HCT116 (cell line): ENCODE data around the gene THADA. TPM values are rescaled to one million over a fixed set of nuclear protein-coding genes. Genes with fewer than 3 reads are reported as not detected.
A peak's percentile ranks its signal among the peaks of the same experiment; 100 is the strongest.

Experiments used
- ATAC-seq: fragments of 200-7000 bp; cut with Tn5 transposase; 2 replicates; pipeline ENCODE4 v1.9.1; 2020; ENCODE audit warnings: mild to moderate bottlenecking, moderate library complexity
- BruUV-seq: library from RNA; stranded (reverse); fragments of 400-500 nt; replicated peaks from 2 replicates; lab custom pipeline; 2021; lab: Mats Ljungman, UMichigan
- CTCF ChIA-PET: fragments of 300-600 bp; sonication (Branson Sonifier 250); formaldehyde crosslinking; loops from one replicate; lab custom pipeline; 2021; ENCODE audit warnings: antibody characterized with exemption; lab: Charles Lee
- POLR2A ChIA-PET: fragments of 300-600, 350-600 bp; sonication (Branson Sonifier 250); formaldehyde crosslinking; loops from one replicate; lab custom pipeline; 2021; ENCODE audit warnings: antibody characterized with exemption; lab: Charles Lee
- RAD21 ChIA-PET, 2 experiments: fragments of 300-600 bp; sonication (Branson Sonifier 250); formaldehyde crosslinking; loops; one replicate each; lab custom pipeline; 2023; ENCODE audit warnings: low total read pairs in 2 of 2; ENCODE audit not compliant: uncharacterized antibody in 2 of 2, unreplicated experiment in 2 of 2, low non-redundant PET in 1 of 2; lab: Charles Lee
- DNase-seq: peaks from one replicate; pipeline ENCODE4 v3.0.0-alpha.2; 2010; ENCODE audit warnings: low read depth, low spot score
- H2AFZ ChIP-seq: fragments of 200-600 bp; shearing (Covaris generic), sonication (generic); 2 replicates; pipeline ENCODE4 v1.6.1; 2017; ENCODE audit warnings: low read depth, mixed run types, mixed read lengths, antibody characterized with exemption, low read length; ENCODE audit not compliant: poor library complexity, severe bottlenecking
- H3K27ac ChIP-seq: 2 replicates; pipeline ENCODE4 v1.5.1; 2012; ENCODE audit warnings: low read depth, low read length
- H3K27me3 ChIP-seq: fragments of 200-600 bp; sonication (generic); 2 replicates; pipeline ENCODE4 v1.6.1; 2016; ENCODE audit warnings: mixed run types, low read length, mixed read lengths; ENCODE audit not compliant: insufficient read depth
- H3K36me3 ChIP-seq, 2 experiments: fragments of 200-500 bp in 1 of 2; fragments of 200-600 bp in 1 of 2; sonication (Bioruptor generic) in 1 of 2; sonication (generic) in 1 of 2; 2 replicates each; pipeline versions ENCODE4 v1.5.1 to v1.6.1; 2014 to 2016; ENCODE audit warnings: low read length in 2 of 2, inconsistent platforms in 1 of 2, mixed read lengths in 1 of 2, mixed run types in 1 of 2; ENCODE audit not compliant: insufficient read depth in 2 of 2, control insufficient read depth in 1 of 2
- H3K4me1 ChIP-seq, 2 experiments: fragments of 200-600 bp in 1 of 2; sonication (generic) in 1 of 2; 2 replicates each; pipeline versions ENCODE4 v1.5.1 to v1.6.1; 2012 to 2017; ENCODE audit warnings: low read length in 2 of 2, inconsistent platforms in 1 of 2, mild to moderate bottlenecking in 1 of 2, mixed read lengths in 1 of 2, mixed run types in 1 of 2, moderate library complexity in 1 of 2; ENCODE audit not compliant: insufficient read depth in 2 of 2, control insufficient read depth in 1 of 2
- H3K4me2 ChIP-seq: fragments of 200-600 bp; sonication (generic); 2 replicates; pipeline ENCODE4 v1.6.1; 2017; ENCODE audit warnings: mixed run types, low read length, mixed read lengths
- H3K4me3 ChIP-seq, 2 experiments: fragments of 200-600 bp in 1 of 2; sonication (generic) in 1 of 2; replicated peaks in 1 of 2; 2 replicates each; pipeline ENCODE4 v1.5.1; 2011 to 2016; ENCODE audit warnings: low read length in 2 of 2, control low read depth in 1 of 2, low read depth in 1 of 2, mild to moderate bottlenecking in 1 of 2, mixed read lengths in 1 of 2, mixed run types in 1 of 2
- H3K79me2 ChIP-seq: fragments of 200-600 bp; sonication (generic); 2 replicates; pipeline ENCODE4 v1.6.1; 2017; ENCODE audit warnings: mild to moderate bottlenecking, mixed run types, low read length, moderate library complexity, mixed read lengths; ENCODE audit not compliant: insufficient read depth
- H3K9ac ChIP-seq: fragments of 200-600 bp; sonication (generic); 2 replicates; pipeline ENCODE4 v1.6.1; 2016; ENCODE audit warnings: low read length, mixed read lengths
- H3K9me2 ChIP-seq: fragments of 200-600 bp; sonication (generic), shearing (Covaris generic); 2 replicates; pipeline ENCODE4 v1.6.1; 2017; ENCODE audit warnings: mixed run types, mild to moderate bottlenecking, moderate library complexity; ENCODE audit not compliant: insufficient read depth
- H3K9me3 ChIP-seq, 2 experiments: fragments of 200-500 bp in 1 of 2; fragments of 200-600 bp in 1 of 2; sonication (Bioruptor generic) in 1 of 2; sonication (generic) in 1 of 2; 2 replicates each; pipeline ENCODE4 v1.6.1; 2014 to 2017; ENCODE audit warnings: low read length in 2 of 2, mixed read lengths in 2 of 2, inconsistent platforms in 1 of 2, low read depth in 1 of 2, mild to moderate bottlenecking in 1 of 2, mixed run types in 1 of 2, moderate library complexity in 1 of 2; ENCODE audit not compliant: control insufficient read depth in 1 of 2, insufficient read depth in 1 of 2
- H4K20me1 ChIP-seq: fragments of 200-600 bp; sonication (generic), shearing (Covaris generic); 2 replicates; pipeline ENCODE4 v1.6.1; 2017; ENCODE audit warnings: mixed run types, mild to moderate bottlenecking, moderate library complexity; ENCODE audit not compliant: insufficient read depth
- CBX3 ChIP-seq: IDR thresholded peaks from 2 replicates; pipeline ENCODE4 v1.6.1; 2012; ENCODE audit warnings: low read depth
- CEBPB ChIP-seq: IDR thresholded peaks from 2 replicates; pipeline ENCODE4 v1.6.1; 2012; ENCODE audit warnings: low read depth
- ELF1 ChIP-seq: IDR thresholded peaks from 2 replicates; pipeline ENCODE4 v1.6.1; 2012; ENCODE audit warnings: low read depth, borderline replicate concordance
- EZH2 ChIP-seq: fragments of 200-600 bp; sonication (generic); IDR thresholded peaks from 2 replicates; pipeline ENCODE4 v1.6.1; 2017; ENCODE audit warnings: antibody characterized with exemption, mixed run types
- EZH2phosphoT487 ChIP-seq: fragments of 200-600 bp; IDR thresholded peaks from 2 replicates; pipeline ENCODE4 v1.6.1; 2018; ENCODE audit warnings: antibody characterized with exemption, borderline replicate concordance
- JUND ChIP-seq: IDR thresholded peaks from 2 replicates; pipeline ENCODE4 v1.6.1; 2012
- POLR2A ChIP-seq: IDR thresholded peaks from 2 replicates; pipeline ENCODE4 v1.7.0; 2011; ENCODE audit warnings: borderline replicate concordance; ENCODE audit not compliant: insufficient read depth, insufficient read length; ENCODE audit errors: extremely low read depth
- RAD21 ChIP-seq: IDR thresholded peaks from 2 replicates; pipeline ENCODE4 v1.6.1; 2012; ENCODE audit warnings: low read depth, mild to moderate bottlenecking
- SIN3A ChIP-seq: IDR thresholded peaks from 2 replicates; pipeline ENCODE4 v1.6.1; 2012; ENCODE audit warnings: low read depth
- SP1 ChIP-seq: IDR thresholded peaks from 2 replicates; pipeline ENCODE4 v1.6.1; 2012; ENCODE audit warnings: low read depth
- TCF7L2 ChIP-seq: IDR thresholded peaks from 2 replicates; pipeline ENCODE4 v1.7.0; 2011; ENCODE audit warnings: borderline replicate concordance, inconsistent platforms; ENCODE audit not compliant: insufficient read depth, insufficient read length; ENCODE audit errors: extremely low read depth
- YY1 ChIP-seq: IDR thresholded peaks from 2 replicates; pipeline ENCODE4 v1.6.1; 2011; ENCODE audit warnings: low read length, low read depth, moderate library complexity, mild to moderate bottlenecking; ENCODE audit not compliant: insufficient replicate concordance; ENCODE audit errors: extremely low read depth
- ZFX ChIP-seq: fragments of 450-650 bp; IDR thresholded peaks from 2 replicates; pipeline ENCODE4 v1.6.1; 2017
- intact Hi-C: fragments of 100-400 bp; cut with micrococcal nuclease; formaldehyde crosslinking; loops from 2 replicates; pipeline ENCODE4 v1.10.0; 2022
- total RNA-seq: library from RNA; stranded (reverse); gene quantifications from one replicate; pipeline ENCODE4 v1.2.1, GENCODE V29; 2021; ENCODE audit not compliant: unreplicated experiment
- TF ChIP-seq, protein P1 (sequence below): IDR thresholded peaks from 2 replicates; pipeline ENCODE4 v1.6.1; 2012
- TF ChIP-seq, protein P2 (sequence below), 3 experiments: fragments of 200-600 bp in 1 of 3; sonication (generic) in 1 of 3; IDR thresholded peaks in 2 of 3; conservative IDR thresholded peaks in 1 of 3; 2 replicates each; pipeline ENCODE4 v1.5.1; 2012 to 2017; ENCODE audit warnings: low read depth in 2 of 3, low read length in 2 of 3, antibody characterized with exemption in 1 of 3, borderline replicate concordance in 1 of 3, control low read depth in 1 of 3, mild to moderate bottlenecking in 1 of 3, mixed read lengths in 1 of 3, mixed run types in 1 of 3, moderate library complexity in 1 of 3; ENCODE audit not compliant: insufficient read depth in 1 of 3
- TF ChIP-seq, protein P3 (sequence below): IDR thresholded peaks from 2 replicates; pipeline ENCODE4 v1.6.1; 2011; ENCODE audit warnings: mild to moderate bottlenecking, low read length, moderate library complexity; ENCODE audit not compliant: insufficient replicate concordance; ENCODE audit errors: extremely low read depth

The THADA gene
- total RNA-seq, 1 experiment from 2014 or later, result 30.7 TPM

DNA sequence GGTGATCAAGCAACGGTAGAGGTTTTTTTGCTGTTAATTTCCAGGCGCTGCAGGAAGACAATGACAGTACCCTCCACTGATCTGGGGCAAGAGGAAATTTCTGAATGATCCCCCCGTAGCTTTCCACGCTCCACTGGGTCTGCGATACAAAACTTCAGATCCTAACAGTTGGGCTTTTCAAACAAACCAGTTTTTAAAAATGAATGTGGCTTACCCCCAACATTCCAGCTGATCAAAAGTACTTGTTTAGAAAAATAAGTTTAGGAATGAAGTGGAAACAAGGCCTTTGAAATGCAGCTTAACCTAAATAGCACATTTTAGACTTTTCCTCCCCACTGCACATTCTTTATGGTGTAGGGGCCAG lies 375.1 kb downstream of the THADA start:
- ATAC-seq, result no peak
- Histone ChIP-seq H3K9me3 (no peaks in the 10 kb centered on the region), H3K9me2 (no peaks in the 10 kb centered on the region), H3K27ac (peak overlapping the region; percentile 90), H3K4me3 (peak overlapping the region; percentile 67 to 81), H3K4me1 (peaks cover 45 to 66% of the 10 kb centered on the region in 2 experiments), H4K20me1 (no peaks in the 10 kb centered on the region), H3K36me3 (peaks cover 10 to 12% of the 10 kb centered on the region in 2 experiments; a peak in 3 of 4 replicates), H3K4me2 (peak overlapping the region; percentile 91), H3K9ac (peak overlapping the region; percentile 81), H2AFZ (no peak overlapping the region), H3K79me2 (peaks cover 43% of the 10 kb centered on the region), H3K27me3 (no peaks in the 10 kb centered on the region)
- no TSS peak for BruUV-seq
- POLR2A ChIA-PET, result interaction anchor here (1.6 kb wide), 1 partner anchor 21 kb away, joined by 4 read pairs; no protein-coding TSS in a partner anchor
- intact Hi-C loops, result no loop called here
- TF ChIP-seq CBX3 (no peak), SIN3A (no peak), CEBPB (no peak), JUND (no peak), TCF7L2 (no peak), RAD21 (no peak), ZFX (no peak), EZH2phosphoT487 (no peak), ELF1 (no peak), YY1 (no peak), EZH2 (no peak), SP1 (no peak), POLR2A (no peak)
- TF ChIP-seq, protein P1, sequence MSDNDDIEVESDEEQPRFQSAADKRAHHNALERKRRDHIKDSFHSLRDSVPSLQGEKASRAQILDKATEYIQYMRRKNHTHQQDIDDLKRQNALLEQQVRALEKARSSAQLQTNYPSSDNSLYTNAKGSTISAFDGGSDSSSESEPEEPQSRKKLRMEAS, result no peak
- TF ChIP-seq, protein P2, sequence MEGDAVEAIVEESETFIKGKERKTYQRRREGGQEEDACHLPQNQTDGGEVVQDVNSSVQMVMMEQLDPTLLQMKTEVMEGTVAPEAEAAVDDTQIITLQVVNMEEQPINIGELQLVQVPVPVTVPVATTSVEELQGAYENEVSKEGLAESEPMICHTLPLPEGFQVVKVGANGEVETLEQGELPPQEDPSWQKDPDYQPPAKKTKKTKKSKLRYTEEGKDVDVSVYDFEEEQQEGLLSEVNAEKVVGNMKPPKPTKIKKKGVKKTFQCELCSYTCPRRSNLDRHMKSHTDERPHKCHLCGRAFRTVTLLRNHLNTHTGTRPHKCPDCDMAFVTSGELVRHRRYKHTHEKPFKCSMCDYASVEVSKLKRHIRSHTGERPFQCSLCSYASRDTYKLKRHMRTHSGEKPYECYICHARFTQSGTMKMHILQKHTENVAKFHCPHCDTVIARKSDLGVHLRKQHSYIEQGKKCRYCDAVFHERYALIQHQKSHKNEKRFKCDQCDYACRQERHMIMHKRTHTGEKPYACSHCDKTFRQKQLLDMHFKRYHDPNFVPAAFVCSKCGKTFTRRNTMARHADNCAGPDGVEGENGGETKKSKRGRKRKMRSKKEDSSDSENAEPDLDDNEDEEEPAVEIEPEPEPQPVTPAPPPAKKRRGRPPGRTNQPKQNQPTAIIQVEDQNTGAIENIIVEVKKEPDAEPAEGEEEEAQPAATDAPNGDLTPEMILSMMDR (IDR thresholded peaks at IDR 0.05 in 2 of 3, conservative IDR thresholded peaks at IDR 0.05 in 1 of 3; ENCODE audit: borderline replicate concordance in 1 of 3, insufficient read depth in 1 of 3, low read depth in 2 of 3, low read length in 2 of 3), result no peak
- TF ChIP-seq, protein P3, sequence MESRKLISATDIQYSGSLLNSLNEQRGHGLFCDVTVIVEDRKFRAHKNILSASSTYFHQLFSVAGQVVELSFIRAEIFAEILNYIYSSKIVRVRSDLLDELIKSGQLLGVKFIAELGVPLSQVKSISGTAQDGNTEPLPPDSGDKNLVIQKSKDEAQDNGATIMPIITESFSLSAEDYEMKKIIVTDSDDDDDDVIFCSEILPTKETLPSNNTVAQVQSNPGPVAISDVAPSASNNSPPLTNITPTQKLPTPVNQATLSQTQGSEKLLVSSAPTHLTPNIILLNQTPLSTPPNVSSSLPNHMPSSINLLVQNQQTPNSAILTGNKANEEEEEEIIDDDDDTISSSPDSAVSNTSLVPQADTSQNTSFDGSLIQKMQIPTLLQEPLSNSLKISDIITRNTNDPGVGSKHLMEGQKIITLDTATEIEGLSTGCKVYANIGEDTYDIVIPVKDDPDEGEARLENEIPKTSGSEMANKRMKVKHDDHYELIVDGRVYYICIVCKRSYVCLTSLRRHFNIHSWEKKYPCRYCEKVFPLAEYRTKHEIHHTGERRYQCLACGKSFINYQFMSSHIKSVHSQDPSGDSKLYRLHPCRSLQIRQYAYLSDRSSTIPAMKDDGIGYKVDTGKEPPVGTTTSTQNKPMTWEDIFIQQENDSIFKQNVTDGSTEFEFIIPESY, result no peak
- CTCF ChIA-PET, result interaction anchor here (1.0 to 1.8 kb wide), 2 partner anchors 51 to 196 kb away, joined by 3 to 15 read pairs; no protein-coding TSS in a partner anchor
- RAD21 ChIA-PET, result interaction anchor here in 1 of 2 experiments (0.7 kb wide), 1 partner anchor 59 kb away, joined by 10 read pairs; no protein-coding TSS in a partner anchor
- no peak for DNase-seq
